ENCODE measurements around the gene NBAS.
"Not testable (repeated sequence)": the region's sequence is repeated elsewhere in the genome, so short reads cannot be mapped to it uniquely, and the experiment has no call there.

The NBAS gene

GRCh38 chr2:15220603-15221002 is 340.5 kb downstream of the NBAS start:
- Mint-ChIP-seq H3K27ac (no peak overlapping the region), H3K36me3 (ENCODE audit: low read depth) (peaks cover 38% of the 10 kb centered on the region), H3K9me3 (no peaks in the 10 kb centered on the region), H3K4me1 (no peaks in the 10 kb centered on the region), H3K4me3 (no peak overlapping the region), H3K27me3 (ENCODE audit: low read depth) (no peaks in the 10 kb centered on the region)
- TF ChIP-seq CTCF (IDR thresholded peaks at IDR 0.05; ENCODE audit: unreplicated experiment in 3 of 3), result no peak

DNA sequence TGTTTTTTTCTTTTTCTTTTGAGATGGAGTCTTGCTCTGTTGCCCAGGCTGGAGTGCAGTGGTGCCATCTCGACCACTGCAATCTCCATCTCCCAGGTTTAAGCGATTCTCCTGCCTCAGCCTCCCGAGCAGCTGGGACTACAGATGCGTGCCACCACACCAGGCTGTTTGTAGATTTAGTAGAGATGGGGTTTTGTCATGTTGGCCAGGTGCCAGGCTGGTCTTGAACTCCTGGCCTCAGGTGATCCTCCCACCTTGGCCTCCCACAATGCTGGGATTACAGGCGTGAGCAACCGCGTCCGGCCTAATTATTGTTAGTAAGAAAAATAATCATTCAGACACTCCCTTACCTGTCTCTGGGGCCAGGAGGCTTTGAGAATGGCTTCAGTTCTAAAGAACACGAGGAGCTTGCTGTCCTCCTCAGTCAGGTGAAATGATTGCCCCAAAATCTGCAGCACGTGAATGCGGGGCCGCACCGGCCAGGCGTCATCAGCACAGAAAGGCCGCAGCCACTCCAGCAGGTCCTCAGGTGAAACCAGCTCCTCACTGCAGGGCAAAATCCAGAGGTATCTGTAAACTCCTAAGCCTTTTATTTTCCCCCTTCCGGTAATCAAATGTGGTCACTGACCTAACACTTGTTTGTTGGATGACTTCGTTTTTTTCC is 342.6 kb downstream of the NBAS start:
- Mint-ChIP-seq H3K9me3 (no peaks in the 10 kb centered on the region), H3K36me3 (ENCODE audit: low read depth) (peaks cover 30% of the 10 kb centered on the region), H3K4me3 (no peak overlapping the region), H3K27me3 (ENCODE audit: low read depth) (no peaks in the 10 kb centered on the region), H3K4me1 (no peaks in the 10 kb centered on the region), H3K27ac (no peak overlapping the region)
- TF ChIP-seq CTCF (IDR thresholded peaks at IDR 0.05; ENCODE audit: unreplicated experiment in 3 of 3), result no peak

DNA sequence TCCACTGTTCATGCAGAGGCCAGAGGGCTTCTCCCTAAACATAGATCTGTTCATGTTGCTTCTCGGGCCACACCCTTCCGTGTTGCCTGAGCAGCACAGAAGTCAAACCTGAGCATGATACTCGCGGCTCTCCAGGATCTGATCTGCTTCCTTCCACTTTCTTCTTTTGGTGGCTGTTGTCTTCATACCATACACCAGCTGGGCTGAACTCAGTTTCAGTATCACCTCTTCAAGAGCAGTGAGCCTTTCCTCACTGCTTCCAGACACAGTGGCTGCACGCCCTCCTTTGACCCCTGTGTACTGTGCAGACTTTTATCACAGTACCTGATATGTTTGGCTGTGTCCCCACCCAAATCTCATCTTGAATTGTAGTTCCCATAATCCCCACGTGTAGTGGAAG is 348.9 kb downstream of the NBAS start:
- H3K36me3 Mint-ChIP-seq (ENCODE audit: low read depth), result peaks cover 78% of the 10 kb centered on the region
- no peak overlapping the region for H3K27ac Mint-ChIP-seq

DNA sequence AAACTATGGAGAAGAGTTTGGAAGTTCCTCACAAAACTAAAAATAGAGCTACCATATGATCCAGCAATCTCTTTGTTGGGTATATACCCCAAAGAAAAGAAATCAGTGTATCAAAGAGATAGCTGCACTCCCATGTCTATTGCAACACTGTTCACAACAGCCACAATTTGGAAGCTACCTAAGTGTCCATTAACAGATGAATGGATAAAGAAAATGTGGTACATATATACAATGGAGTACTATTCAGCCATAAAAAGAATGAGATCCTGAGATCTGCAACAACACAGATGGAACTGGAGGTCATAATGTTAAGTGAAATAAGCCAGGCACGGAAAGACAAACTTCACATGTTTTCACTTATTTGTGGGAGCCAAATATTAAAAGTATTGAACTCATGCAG is 350.6 kb downstream of the NBAS start:
- H3K4me3 Mint-ChIP-seq; H3K27me3 Mint-ChIP-seq (ENCODE audit: low read depth); H3K27ac Mint-ChIP-seq; H3K4me1 Mint-ChIP-seq: not testable (repeated sequence)
- H3K9me3 Mint-ChIP-seq, result peaks cover 28% of the 10 kb centered on the region
- H3K36me3 Mint-ChIP-seq (ENCODE audit: low read depth), result peaks cover 80% of the 10 kb centered on the region

More for the DNA sequence above, 348.9 kb downstream of the NBAS start:
- no peaks in the 10 kb centered on the region for H3K4me1 Mint-ChIP-seq
- H3K4me3 Mint-ChIP-seq, result no peak overlapping the region
- no peaks in the 10 kb centered on the region for H3K27me3 Mint-ChIP-seq (ENCODE audit: low read depth)
- TF ChIP-seq CTCF (IDR thresholded peaks at IDR 0.05; ENCODE audit: unreplicated experiment in 3 of 3), result no peak
- H3K9me3 Mint-ChIP-seq, result peaks cover 28% of the 10 kb centered on the region

- no peak for TF ChIP-seq CTCF (IDR thresholded peaks at IDR 0.05; ENCODE audit: unreplicated experiment in 3 of 3)
- H3K4me3 Mint-ChIP-seq, result no peak overlapping the region
- no peaks in the 10 kb centered on the region for H3K27me3 Mint-ChIP-seq (ENCODE audit: low read depth)
- peaks cover 72% of the 10 kb centered on the region for H3K36me3 Mint-ChIP-seq (ENCODE audit: low read depth)
- H3K27ac Mint-ChIP-seq, result no peak overlapping the region
- no peaks in the 10 kb centered on the region for H3K4me1 Mint-ChIP-seq
- peaks cover 17% of the 10 kb centered on the region for H3K9me3 Mint-ChIP-seq
Measured at GRCh38 chr2:15206419-15206818, 354.7 kb downstream of the NBAS start.

DNA sequence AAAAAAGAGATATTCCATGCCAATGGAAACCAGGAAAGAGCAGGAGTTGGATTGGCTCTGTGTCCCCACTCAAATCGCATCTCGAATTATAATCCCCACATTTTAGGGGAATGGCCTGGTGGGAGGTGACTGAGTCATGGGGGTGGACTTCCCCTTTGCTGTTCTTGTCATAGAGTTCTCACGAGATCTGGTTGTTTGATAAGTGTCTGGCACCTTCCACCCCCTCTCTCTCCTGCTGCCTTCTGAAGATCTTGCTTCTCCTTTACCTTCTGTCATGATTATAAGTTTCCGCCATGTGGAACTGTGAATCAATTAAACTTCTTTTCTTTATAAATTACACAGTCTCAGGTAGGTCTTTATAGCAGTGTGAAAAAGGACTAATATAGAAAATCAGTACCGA is 355.6 kb downstream of the NBAS start:
- peaks cover 66% of the 10 kb centered on the region for H3K36me3 Mint-ChIP-seq (ENCODE audit: low read depth)
- H3K27ac Mint-ChIP-seq, result no peak overlapping the region
- TF ChIP-seq CTCF (IDR thresholded peaks at IDR 0.05; ENCODE audit: unreplicated experiment in 3 of 3), result no peak
- peaks cover 16% of the 10 kb centered on the region for H3K9me3 Mint-ChIP-seq
- no peaks in the 10 kb centered on the region for H3K27me3 Mint-ChIP-seq (ENCODE audit: low read depth)
- H3K4me3 Mint-ChIP-seq, result no peak overlapping the region
- H3K4me1 Mint-ChIP-seq, result no peaks in the 10 kb centered on the region
